ENCODE results near the gene ZBP1. TPM values are rescaled to one million over a fixed set of nuclear protein-coding genes. Genes with fewer than 3 reads are reported as not detected.

Gene ZBP1
- total RNA-seq, 1 donor from 2014 or later, result not detected

DNA sequence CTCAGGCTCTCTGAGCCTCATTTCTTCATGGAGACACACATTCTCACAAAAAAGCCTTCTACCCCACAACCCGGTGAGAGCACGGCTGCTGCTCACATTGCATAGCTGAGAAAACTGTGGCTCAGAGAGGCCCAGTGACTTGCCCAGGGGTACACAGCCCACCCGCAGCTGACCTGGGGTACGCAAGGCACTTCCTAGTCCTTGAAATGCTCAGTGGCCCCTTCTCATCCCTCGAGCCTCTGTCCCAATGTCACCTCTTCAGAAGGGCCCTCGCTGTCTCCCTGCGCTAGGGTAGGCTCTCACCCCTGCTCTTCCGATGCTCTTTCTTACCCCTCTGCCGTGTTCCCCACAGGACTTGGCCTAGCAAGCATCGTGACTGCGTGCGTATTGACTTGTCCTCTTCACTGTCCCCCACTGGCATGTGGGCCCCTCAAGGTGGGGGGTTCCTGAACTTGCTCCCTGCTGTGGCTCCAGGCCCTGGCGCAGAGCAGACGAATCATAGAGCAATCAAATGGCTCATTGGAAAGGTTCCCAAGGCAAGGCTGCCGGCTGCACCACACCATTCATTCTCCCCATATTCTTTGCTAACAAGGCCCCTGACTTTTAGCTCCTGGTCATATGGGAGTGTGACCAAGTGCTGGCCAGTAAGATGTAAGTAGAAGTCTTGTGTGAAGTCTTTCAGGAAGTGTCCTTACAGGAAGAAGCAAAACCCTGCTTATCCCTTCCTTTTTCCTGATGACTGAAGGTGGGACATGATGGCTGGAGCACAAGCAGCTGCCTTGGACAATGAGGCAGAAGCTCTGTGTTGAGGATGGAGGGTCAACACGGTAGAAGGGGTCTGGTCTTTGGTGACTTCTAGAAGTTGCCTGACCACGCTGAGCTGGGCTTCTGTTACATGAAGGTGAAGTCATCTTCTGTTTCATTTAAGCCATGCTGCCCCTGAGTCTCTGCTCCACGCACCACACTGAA, 36.7 kb downstream of the ZBP1 start:
- Mint-ChIP-seq H3K36me3 (ENCODE audit: insufficient read depth) (no peaks in the 10 kb centered on the region), H3K27me3 (peaks cover 36% of the 10 kb centered on the region), H3K4me3 (ENCODE audit: low read depth) (no peak overlapping the region), H3K9me3 (ENCODE audit: low read depth) (no peaks in the 10 kb centered on the region), H3K4me1 (ENCODE audit: low read depth) (peaks cover 13% of the 10 kb centered on the region), H3K27ac (no peak overlapping the region)
- DNase-seq (ENCODE audit: low spot score, unreplicated experiment), result no peak
- TF ChIP-seq, protein P1, sequence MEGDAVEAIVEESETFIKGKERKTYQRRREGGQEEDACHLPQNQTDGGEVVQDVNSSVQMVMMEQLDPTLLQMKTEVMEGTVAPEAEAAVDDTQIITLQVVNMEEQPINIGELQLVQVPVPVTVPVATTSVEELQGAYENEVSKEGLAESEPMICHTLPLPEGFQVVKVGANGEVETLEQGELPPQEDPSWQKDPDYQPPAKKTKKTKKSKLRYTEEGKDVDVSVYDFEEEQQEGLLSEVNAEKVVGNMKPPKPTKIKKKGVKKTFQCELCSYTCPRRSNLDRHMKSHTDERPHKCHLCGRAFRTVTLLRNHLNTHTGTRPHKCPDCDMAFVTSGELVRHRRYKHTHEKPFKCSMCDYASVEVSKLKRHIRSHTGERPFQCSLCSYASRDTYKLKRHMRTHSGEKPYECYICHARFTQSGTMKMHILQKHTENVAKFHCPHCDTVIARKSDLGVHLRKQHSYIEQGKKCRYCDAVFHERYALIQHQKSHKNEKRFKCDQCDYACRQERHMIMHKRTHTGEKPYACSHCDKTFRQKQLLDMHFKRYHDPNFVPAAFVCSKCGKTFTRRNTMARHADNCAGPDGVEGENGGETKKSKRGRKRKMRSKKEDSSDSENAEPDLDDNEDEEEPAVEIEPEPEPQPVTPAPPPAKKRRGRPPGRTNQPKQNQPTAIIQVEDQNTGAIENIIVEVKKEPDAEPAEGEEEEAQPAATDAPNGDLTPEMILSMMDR (IDR thresholded peaks at IDR 0.05; ENCODE audit: unreplicated experiment), result no peak

DNA sequence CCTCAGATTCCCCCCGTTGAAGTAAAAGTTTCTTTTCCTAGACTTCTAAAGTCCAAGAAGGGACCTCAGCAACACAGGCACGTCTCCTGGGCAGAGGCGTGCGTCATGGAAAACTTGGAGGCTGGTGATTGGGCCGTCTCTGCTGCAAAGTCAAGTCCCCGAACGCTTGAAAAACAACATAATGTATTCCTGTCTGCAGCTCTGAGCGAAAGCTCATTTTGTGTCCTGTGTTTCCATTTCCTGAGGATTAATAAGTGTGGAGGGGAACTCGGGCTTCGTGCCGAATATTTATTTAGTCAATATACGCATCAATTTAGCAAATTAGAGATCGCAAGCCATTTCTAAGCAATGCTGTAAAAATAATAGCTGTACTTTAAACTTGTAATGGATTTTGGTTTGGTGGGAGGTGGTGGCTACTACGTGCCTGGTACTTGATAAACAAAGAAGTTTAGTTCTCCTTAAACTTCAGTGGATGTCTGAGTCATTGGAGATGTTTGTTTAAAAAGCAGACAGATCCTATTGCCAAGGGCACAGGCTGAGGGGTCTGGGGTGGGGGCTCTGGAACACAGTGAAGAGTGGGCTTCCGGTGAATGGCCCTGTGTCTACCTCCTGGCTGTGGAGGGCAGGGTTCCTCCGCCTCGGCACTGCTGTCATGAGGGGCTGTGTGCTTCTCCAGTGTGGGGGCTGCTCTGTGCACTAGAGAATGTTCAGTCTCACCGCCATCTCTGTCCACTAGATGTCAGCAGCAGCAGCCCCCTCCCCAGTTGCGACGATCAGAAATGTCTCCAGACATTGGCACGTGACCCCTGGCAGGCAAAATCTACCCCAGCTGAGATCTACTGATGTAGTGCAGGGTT, 37.6 kb downstream of the ZBP1 start:
- TF ChIP-seq, protein P1 (IDR thresholded peaks at IDR 0.05; ENCODE audit: unreplicated experiment), result peak; percentile 64
- peaks cover 36% of the 10 kb centered on the region for H3K27me3 Mint-ChIP-seq

DNA sequence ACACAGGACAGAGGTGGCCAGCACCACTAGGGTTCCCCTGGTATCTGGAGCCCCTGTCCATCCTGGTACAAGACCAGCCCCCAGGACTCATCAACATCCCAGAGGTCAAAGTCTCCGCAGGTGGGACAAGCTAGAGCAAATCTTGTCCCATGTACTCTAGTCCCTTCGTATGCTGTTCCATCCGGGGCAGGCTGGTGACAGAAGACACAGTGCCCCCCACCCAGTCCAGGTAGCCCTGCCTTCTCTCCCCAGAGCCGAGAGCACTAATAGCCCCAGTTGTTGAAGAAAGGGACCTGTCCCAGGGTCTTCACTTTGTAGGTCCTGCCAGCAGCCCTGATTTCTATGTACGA, 38.2 kb downstream of the ZBP1 start:
- Mint-ChIP-seq H3K27ac (no peak overlapping the region), H3K4me1 (ENCODE audit: low read depth) (peaks cover 13% of the 10 kb centered on the region)

More for the DNA sequence above, 37.6 kb downstream of the ZBP1 start:
- Mint-ChIP-seq H3K36me3 (ENCODE audit: insufficient read depth) (no peaks in the 10 kb centered on the region), H3K4me1 (ENCODE audit: low read depth) (peaks cover 13% of the 10 kb centered on the region), H3K9me3 (ENCODE audit: low read depth) (no peaks in the 10 kb centered on the region), H3K27ac (no peak overlapping the region), H3K4me3 (ENCODE audit: low read depth) (no peak overlapping the region)
- DNase-seq (ENCODE audit: low spot score, unreplicated experiment), result no peak

DNA sequence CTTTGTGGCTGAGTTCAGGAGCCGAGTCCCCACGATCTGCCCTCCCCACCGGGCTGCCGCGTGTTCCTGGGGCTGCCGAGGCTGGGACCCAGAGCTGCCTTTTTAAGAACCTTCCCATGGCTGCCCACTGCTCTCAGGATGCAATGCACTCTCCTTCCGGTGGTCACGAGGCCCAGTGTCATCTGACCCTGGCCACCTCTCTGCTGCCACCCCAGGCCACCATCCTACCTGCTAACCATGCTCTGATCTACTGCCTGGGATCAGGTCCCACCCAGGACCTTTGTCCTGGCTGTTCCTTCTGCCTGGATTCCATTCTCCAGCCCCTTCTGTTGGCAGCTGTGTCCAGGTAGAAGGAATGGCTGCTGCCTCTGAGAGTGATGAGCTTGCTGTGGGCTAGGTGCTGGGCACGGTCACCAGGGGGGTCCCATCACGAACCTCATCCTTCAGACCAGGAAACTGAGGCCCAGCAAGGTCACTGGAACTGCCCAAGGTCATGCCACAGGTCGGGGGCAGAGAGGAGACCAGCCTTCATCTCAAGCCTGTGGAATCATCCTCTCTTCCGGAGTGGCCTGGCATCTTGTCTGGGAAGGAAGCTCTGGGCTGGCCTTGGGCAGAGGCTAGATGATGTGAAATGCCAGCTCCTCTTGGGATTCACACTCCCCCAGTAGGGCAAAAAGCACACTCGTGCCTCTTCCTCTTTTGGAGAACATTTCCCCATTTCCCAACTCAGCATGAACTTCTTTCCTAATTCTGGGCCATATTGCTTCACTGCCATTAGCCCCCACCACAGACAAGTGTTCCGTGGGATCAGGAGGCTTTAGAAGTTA, 38.8 kb downstream of the ZBP1 start:
- Mint-ChIP-seq H3K4me1 (ENCODE audit: low read depth) (peaks cover 13% of the 10 kb centered on the region), H3K27me3 (peaks cover 31% of the 10 kb centered on the region), H3K4me3 (ENCODE audit: low read depth) (no peak overlapping the region), H3K27ac (no peak overlapping the region), H3K9me3 (ENCODE audit: low read depth) (no peaks in the 10 kb centered on the region), H3K36me3 (ENCODE audit: insufficient read depth) (no peaks in the 10 kb centered on the region)
- no peak for DNase-seq (ENCODE audit: low spot score, unreplicated experiment)
- TF ChIP-seq, protein P1 (IDR thresholded peaks at IDR 0.05; ENCODE audit: unreplicated experiment), result no peak

More for the DNA sequence above, 38.2 kb downstream of the ZBP1 start:
- TF ChIP-seq, protein P1 (IDR thresholded peaks at IDR 0.05; ENCODE audit: unreplicated experiment), result no peak
- peaks cover 33% of the 10 kb centered on the region for H3K27me3 Mint-ChIP-seq
- no peak for DNase-seq (ENCODE audit: low spot score, unreplicated experiment)
- H3K36me3 Mint-ChIP-seq (ENCODE audit: insufficient read depth), result no peaks in the 10 kb centered on the region
- no peaks in the 10 kb centered on the region for H3K9me3 Mint-ChIP-seq (ENCODE audit: low read depth)
- no peak overlapping the region for H3K4me3 Mint-ChIP-seq (ENCODE audit: low read depth)

Data from progenitor cell of endocrine pancreas (in vitro differentiated cells).